GM18502 (cell line): ENCODE results near the gene SUSD6.
"Not testable (repeated sequence)": the region's sequence is repeated elsewhere in the genome, so short reads cannot be mapped to it uniquely, and the experiment has no call there.

Experiments
- ATAC-seq: cut with Tn5 transposase; IDR thresholded peaks from one replicate; pipeline ENCODE4 v1.9.1; 2021; ENCODE audit warnings: mild to moderate bottlenecking; ENCODE audit not compliant: unreplicated experiment, poor library complexity

Gene SUSD6

GRCh38 chr14:69617796-69618195 lies 6.4 kb downstream of the SUSD6 start:
- no peak for ATAC-seq

- no peak for ATAC-seq
These were observed 7.6 kb downstream of the SUSD6 start for GRCh38 chr14:69619012-69619411.

GRCh38 chr14:69620211-69620611 lies 8.8 kb downstream of the SUSD6 start:
- no peak for ATAC-seq

GRCh38 chr14:69620981-69621380 lies 9.6 kb downstream of the SUSD6 start:
- ATAC-seq: no peak

- ATAC-seq: no peak
These were observed 12.7 kb downstream of the SUSD6 start for GRCh38 chr14:69624136-69624535.

- peak; percentile 74 for ATAC-seq
These were observed 14.1 kb downstream of the SUSD6 start for GRCh38 chr14:69625299-69626131.

GRCh38 chr14:69626132-69626500 lies 14.7 kb downstream of the SUSD6 start:
- ATAC-seq: no peak

GRCh38 chr14:69629225-69630127 lies 18.1 kb downstream of the SUSD6 start:
- peak; percentile 57 for ATAC-seq

GRCh38 chr14:69630360-69630759 lies 19.0 kb downstream of the SUSD6 start:
- ATAC-seq: no peak

GRCh38 chr14:69631509-69631908 lies 20.1 kb downstream of the SUSD6 start:
- no peak for ATAC-seq

GRCh38 chr14:69632164-69632563 lies 20.8 kb downstream of the SUSD6 start:
- ATAC-seq: no peak

GRCh38 chr14:69632593-69633151 lies 21.3 kb downstream of the SUSD6 start:
- ATAC-seq: no peak

GRCh38 chr14:69633238-69633637 lies 21.8 kb downstream of the SUSD6 start:
- ATAC-seq: no peak

- ATAC-seq: no peak
These were observed 24.7 kb downstream of the SUSD6 start for GRCh38 chr14:69635981-69636639.

- no peak for ATAC-seq
These were observed 25.5 kb downstream of the SUSD6 start for GRCh38 chr14:69636718-69637480.

- ATAC-seq: no peak
These were observed 26.2 kb downstream of the SUSD6 start for GRCh38 chr14:69637503-69638031.

- no peak for ATAC-seq
These were observed 29.5 kb downstream of the SUSD6 start for GRCh38 chr14:69640931-69641330.

GRCh38 chr14:69642212-69642793 lies 30.9 kb downstream of the SUSD6 start:
- not testable (repeated sequence) for ATAC-seq
